WTC11 (cell line): ENCODE measurements around the gene SVBP.

Source experiments
- AR ChIP-seq: fragments of 250-450 bp; sonication (Bioruptor Pico); IDR thresholded peaks from 2 replicates; pipeline ENCODE4 v1.9.0; 2021; ENCODE audit warnings: mild to moderate bottlenecking
- ARID4B ChIP-seq: sonication (generic); formaldehyde crosslinking; IDR thresholded peaks from 2 replicates; pipeline ENCODE4 v1.8.0; 2023; ENCODE audit warnings: missing genetic modification reagents, mild to moderate bottlenecking, borderline replicate concordance
- CREM ChIP-seq: sonication (generic); formaldehyde crosslinking; IDR thresholded peaks from 2 replicates; pipeline ENCODE4 v1.8.1; 2022; ENCODE audit warnings: mild to moderate bottlenecking, missing genetic modification reagents, moderate library complexity
- E2F1 ChIP-seq: sonication (generic); formaldehyde crosslinking; IDR thresholded peaks from 2 replicates; pipeline ENCODE4 v1.8.0; 2022; ENCODE audit warnings: mild to moderate bottlenecking, missing genetic modification reagents
- ESRRA ChIP-seq: sonication (generic); formaldehyde crosslinking; IDR thresholded peaks from 2 replicates; pipeline ENCODE4 v1.8.1; 2022; ENCODE audit warnings: mild to moderate bottlenecking, missing genetic modification reagents, borderline replicate concordance
- GABPB1 ChIP-seq: sonication (generic); formaldehyde crosslinking; IDR thresholded peaks from 2 replicates; pipeline ENCODE4 v1.8.1; 2023; ENCODE audit warnings: mild to moderate bottlenecking, missing genetic modification reagents
- HMGXB4 ChIP-seq: sonication (generic); formaldehyde crosslinking; IDR thresholded peaks from 2 replicates; pipeline ENCODE4 v1.8.1; 2023; ENCODE audit warnings: mild to moderate bottlenecking, moderate library complexity, missing genetic modification reagents
- IRF2 ChIP-seq: sonication (generic); formaldehyde crosslinking; IDR thresholded peaks from 2 replicates; pipeline ENCODE4 v1.8.0; 2022; ENCODE audit warnings: low read depth, missing genetic modification reagents, borderline replicate concordance
- NFYB ChIP-seq: sonication (generic); formaldehyde crosslinking; conservative IDR thresholded peaks from 2 replicates; pipeline ENCODE4 v1.8.0; 2022; ENCODE audit warnings: low read depth, missing genetic modification reagents
- PREB ChIP-seq: sonication (generic); formaldehyde crosslinking; IDR thresholded peaks from 2 replicates; pipeline ENCODE4 v1.8.1; 2022; ENCODE audit warnings: mild to moderate bottlenecking, missing genetic modification reagents, moderate library complexity, borderline replicate concordance
- TP53 ChIP-seq: sonication (generic); formaldehyde crosslinking; IDR thresholded peaks from 2 replicates; pipeline ENCODE4 v1.8.1; 2023; ENCODE audit warnings: mild to moderate bottlenecking, missing genetic modification reagents
- TF ChIP-seq, protein P1 (sequence below): sonication (generic); formaldehyde crosslinking; conservative IDR thresholded peaks from 2 replicates; pipeline ENCODE4 v1.8.1; 2022; ENCODE audit warnings: mild to moderate bottlenecking, missing genetic modification reagents

DNA sequence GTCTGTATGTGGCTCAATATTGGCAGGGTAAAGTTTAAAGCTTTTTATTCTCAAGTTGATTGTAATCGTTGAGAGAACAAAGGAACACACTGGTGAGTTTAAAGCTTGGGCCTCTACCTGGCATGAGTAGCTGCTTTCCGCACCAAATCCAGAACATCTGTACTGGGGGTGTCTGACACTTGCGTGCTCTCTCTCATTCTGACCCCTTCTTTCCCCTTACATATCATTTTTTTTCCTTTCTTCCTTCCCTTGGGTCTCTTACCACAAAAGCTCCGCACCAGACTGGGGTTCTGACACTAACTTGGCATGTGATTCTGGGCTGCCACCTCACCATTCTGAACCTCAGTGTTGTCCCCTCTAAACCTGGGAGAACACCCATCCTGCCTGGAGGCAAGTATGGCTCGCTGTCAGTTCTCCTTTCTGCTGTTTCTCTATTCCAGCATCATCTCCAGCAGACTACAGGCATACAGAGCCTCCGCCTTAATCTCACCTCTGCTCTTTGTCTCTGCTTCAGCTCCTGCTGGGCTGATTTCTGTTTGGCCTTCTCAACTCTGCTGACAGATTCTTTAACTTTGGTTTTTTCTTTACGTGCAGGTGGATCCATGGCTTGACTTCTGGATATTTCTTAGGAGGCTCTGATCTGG, 1.1 kb downstream of the SVBP start:
- TF ChIP-seq, protein P1, sequence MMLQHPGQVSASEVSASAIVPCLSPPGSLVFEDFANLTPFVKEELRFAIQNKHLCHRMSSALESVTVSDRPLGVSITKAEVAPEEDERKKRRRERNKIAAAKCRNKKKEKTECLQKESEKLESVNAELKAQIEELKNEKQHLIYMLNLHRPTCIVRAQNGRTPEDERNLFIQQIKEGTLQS (CRISPR knock-in tag): no peak
- TF ChIP-seq GABPB1 (CRISPR knock-in tag) (no peak), ARID4B (no peak), NFYB (CRISPR knock-in tag) (no peak), E2F1 (CRISPR knock-in tag) (no peak), ESRRA (CRISPR knock-in tag) (no peak), TP53 (CRISPR knock-in tag) (no peak), AR (CRISPR knock-in tag) (no peak), HMGXB4 (CRISPR knock-in tag) (no peak), CREM (no peak), PREB (CRISPR knock-in tag) (no peak), IRF2 (CRISPR knock-in tag) (no peak)
